CD4-positive, alpha-beta T cell treated with Interleukin-10 for 1 hour (primary cell): Measurements from ENCODE around the gene TNFRSF11A.

Source experiments
- DNase-seq: peaks from one replicate; pipeline ENCODE4 v3.0.0-alpha.2; 2020

TNFRSF11A gene

GRCh38 chr18:62386091-62386490, 61.0 kb downstream of the TNFRSF11A start:
- no peak for DNase-seq

- DNase-seq = no peak
Observed at GRCh38 chr18:62386601-62387000, 61.5 kb downstream of the TNFRSF11A start.

GRCh38 chr18:62387257-62387656, 62.1 kb downstream of the TNFRSF11A start:
- no peak for DNase-seq

- no peak for DNase-seq
Observed at GRCh38 chr18:62388855-62389760, 64.0 kb downstream of the TNFRSF11A start.

GRCh38 chr18:62389761-62390481, 64.8 kb downstream of the TNFRSF11A start:
- DNase-seq = no peak

GRCh38 chr18:62394006-62394763, 69.1 kb downstream of the TNFRSF11A start:
- DNase-seq = no peak

- DNase-seq = no peak
Observed at GRCh38 chr18:62396381-62396780, 71.3 kb downstream of the TNFRSF11A start.

- DNase-seq = no peak
Observed at GRCh38 chr18:62396967-62397366, 71.9 kb downstream of the TNFRSF11A start.

- DNase-seq = no peak
Observed at GRCh38 chr18:62398291-62398690, 73.2 kb downstream of the TNFRSF11A start.

GRCh38 chr18:62399276-62399675, 74.2 kb downstream of the TNFRSF11A start:
- DNase-seq = no peak

- DNase-seq = no peak
Observed at GRCh38 chr18:62399781-62400308, 74.7 kb downstream of the TNFRSF11A start.

GRCh38 chr18:62400916-62401315, 75.8 kb downstream of the TNFRSF11A start:
- DNase-seq = no peak

GRCh38 chr18:62402342-62402948, 77.3 kb downstream of the TNFRSF11A start:
- no peak for DNase-seq

GRCh38 chr18:62403120-62403519, 78.0 kb downstream of the TNFRSF11A start:
- DNase-seq = no peak

GRCh38 chr18:62404881-62405280, 79.8 kb downstream of the TNFRSF11A start:
- no peak for DNase-seq

GRCh38 chr18:62407660-62408059, 82.5 kb downstream of the TNFRSF11A start:
- no peak for DNase-seq

- no peak for DNase-seq
Observed at GRCh38 chr18:62409821-62410220, 84.7 kb downstream of the TNFRSF11A start.

GRCh38 chr18:62412231-62412979, 87.3 kb downstream of the TNFRSF11A start:
- no peak for DNase-seq

GRCh38 chr18:62413206-62413605, 88.1 kb downstream of the TNFRSF11A start:
- no peak for DNase-seq

- DNase-seq = no peak
Observed at GRCh38 chr18:62418258-62418657, 93.1 kb downstream of the TNFRSF11A start.

GRCh38 chr18:62420151-62420512, 95.0 kb downstream of the TNFRSF11A start:
- DNase-seq = no peak
